Kidney glomerular epithelial cell (primary cell): ENCODE measurements around the gene ITPR3.

Source experiments
- DNase-seq: peaks from one replicate; lab custom pipeline; 2025; lab: John Stamatoyannopoulos, UW

ITPR3 gene

GRCh38 chr6:33737267-33738026 lies 116.3 kb downstream of the ITPR3 start:
- DNase-seq, result no peak

DNA sequence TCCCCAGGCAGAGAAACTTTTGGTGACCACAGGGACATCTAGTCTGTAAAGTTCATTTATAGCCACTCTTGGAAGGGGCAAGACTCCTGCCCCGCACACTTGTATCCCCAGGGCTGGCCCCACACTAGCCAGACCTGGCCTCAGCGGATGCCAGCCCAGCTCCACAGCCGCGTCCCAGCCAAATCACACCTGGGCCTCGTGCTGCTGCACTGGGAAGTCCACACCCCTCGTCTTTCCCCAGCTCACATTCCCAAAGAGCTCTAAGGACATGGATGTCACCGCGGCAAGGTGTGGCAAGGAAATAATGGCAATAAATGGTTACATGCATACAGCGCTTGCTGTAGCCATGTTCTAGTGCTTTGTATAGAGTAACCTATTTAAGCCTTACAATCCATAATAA lies 117.0 kb downstream of the ITPR3 start:
- no peak for DNase-seq

DNA sequence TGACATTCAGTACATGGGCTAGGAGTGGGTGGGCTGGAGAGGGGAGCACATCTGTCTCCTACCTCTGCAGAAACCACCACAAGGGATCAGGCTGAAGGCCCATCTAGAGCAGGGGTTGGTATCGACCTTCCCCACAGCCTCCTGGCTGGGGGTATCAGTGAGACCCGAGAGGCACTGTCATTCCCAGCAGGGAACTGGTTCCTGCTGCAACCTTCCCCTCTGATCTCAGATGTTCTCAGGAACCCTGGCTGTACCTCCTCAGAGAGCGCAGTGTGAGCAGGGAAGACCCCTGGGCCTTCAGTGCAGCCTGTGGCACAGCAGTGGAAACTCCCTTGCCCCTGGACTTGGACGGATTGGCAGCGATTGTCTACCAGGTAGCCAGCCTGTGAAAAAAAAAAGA lies 117.8 kb downstream of the ITPR3 start:
- no peak for DNase-seq

GRCh38 chr6:33739571-33739970 lies 118.4 kb downstream of the ITPR3 start:
- DNase-seq, result no peak

DNA sequence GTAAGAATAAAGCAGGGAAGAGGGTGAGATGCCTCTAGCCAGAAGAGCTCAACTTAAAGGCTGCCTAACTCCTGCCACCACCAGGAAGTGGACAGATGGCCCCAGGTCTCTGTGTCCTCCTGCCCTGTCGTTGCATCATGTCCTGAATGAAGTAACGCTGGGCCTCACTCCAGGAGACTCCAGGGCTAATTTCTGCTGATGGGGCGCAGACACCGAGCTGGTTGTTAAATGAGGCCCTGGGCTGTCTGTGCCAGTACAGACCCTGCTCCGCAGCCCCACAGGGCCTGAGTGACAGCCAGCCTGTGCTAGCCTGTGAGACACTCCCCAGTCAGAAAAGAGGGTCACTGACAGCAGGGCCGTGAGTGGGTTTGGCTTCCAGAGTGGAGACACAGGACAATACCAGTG lies 119.1 kb downstream of the ITPR3 start:
- DNase-seq, result no peak

DNA sequence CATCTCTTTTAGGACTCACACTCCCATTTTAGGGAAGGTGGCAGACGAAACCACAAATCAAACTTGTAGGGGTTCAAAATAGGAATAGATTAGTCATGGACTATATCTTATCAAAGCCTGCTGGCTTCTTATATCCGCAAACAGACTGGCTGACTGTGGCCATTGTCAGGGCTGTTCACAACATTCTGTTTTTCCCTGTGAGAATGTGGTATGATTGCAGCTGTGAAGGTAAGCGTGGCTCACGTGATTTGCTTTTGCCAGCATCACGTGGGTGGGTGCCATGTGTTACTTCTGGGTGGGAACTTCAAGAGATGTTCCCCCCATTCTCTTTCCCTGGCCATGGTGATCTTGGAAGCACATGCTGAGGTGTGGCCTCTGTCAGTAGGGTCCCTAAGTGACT lies 119.7 kb downstream of the ITPR3 start:
- no peak for DNase-seq

DNA sequence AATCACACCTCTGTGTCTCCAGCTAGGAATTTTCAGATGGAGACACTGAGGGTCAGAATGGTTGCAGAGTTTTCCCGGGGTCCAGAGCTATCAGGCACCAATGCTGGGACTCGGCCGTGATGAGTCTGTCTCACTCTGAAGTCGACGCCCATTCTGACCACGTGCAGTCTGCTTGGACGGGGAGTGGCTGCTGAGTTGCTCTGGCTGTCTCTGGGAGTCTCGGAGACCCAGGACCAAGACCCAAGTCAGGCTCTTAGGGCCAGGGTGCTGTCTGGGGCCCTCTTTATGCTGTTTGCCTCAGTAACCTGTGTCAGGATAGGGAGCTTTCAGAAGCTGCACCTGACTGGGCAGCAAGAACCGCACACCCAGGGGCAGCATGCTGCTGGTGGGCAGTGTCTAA lies 121.0 kb downstream of the ITPR3 start:
- DNase-seq, result no peak

GRCh38 chr6:33742837-33743236 lies 121.7 kb downstream of the ITPR3 start:
- DNase-seq, result no peak

GRCh38 chr6:33744001-33744848 lies 123.1 kb downstream of the ITPR3 start:
- DNase-seq, result peak; percentile 58

DNA sequence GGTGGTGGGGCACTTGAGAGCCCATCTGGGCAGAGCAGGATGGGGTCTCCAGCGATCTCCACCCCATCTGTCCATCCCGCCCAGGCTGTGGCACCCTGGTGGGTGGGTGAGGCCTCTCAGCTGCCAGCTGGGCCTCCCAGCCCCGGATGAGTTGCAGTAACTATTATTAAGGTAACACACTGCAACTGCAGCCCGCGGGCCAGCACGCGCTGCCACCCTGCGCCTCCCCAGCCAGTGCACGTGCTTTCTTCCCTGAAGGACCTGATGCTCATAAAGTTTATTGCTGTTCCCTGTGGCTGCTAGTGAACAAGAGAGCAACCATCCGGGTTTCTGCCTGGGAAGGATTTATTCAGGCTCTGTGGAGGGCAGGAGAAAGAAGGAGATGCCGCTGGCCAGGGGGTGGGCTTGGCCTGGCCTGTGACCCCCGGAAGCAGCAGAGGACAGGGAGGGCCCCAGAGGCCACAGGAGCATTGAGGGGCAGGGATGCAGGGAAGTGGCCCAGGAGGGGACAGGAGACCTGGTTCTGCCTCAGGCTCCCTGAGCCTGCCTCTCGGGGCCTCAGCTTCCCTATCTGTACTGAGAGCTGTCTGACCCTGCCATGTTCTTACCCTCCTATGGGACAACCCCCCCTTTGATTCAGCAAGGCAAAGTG lies 123.9 kb downstream of the ITPR3 start:
- DNase-seq, result no peak

DNA sequence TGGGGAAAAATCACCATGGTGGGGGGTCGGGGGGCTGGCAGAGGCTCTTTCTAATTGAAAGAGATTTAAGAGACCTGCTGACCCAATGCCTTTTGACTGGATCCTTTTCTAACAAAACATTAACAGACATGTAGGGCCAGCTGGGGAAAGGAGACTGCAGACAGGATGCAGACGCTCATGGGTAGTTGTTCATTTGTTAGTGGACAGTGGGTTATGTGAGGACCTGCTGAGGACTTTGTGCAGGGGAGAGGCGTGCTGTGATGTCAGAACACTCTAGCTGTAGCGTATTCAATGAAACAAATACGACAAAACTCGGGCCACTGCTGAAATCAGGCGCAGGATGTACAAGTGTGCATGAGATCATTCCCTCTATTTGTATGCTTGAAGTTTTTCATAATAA lies 124.4 kb downstream of the ITPR3 start:
- peak; percentile 30 for DNase-seq
